Heart left ventricle (tissue), 13 donors: ENCODE data around the gene ASB2.

Source experiments
- CTCF ChIP-seq, 12 donors: fragments of 200-600 bp; sonication (generic) in 4 of 12; IDR thresholded peaks; one replicate each; pipeline versions ENCODE4 v1.5.0 to v1.8.0; 2018 to 2022; ENCODE audit warnings: antibody characterized with exemption in 12 of 12, mild to moderate bottlenecking in 5 of 12
- POLR2A ChIP-seq, 2 donors: fragments of 450-650 bp; IDR thresholded peaks; one replicate each; pipeline ENCODE4 v1.6.1; 2017; ENCODE audit warnings: antibody characterized with exemption in 2 of 2, mild to moderate bottlenecking in 2 of 2, moderate library complexity in 2 of 2
- donor health status: ischemic (EF 13 %, LVEDD 7.1; RV severe dilation, severe dysfunction).
- donor health status: DM: no; HTN: yes; CAD: no.
- donor health status: DM: no; HTN: no; CAD: no.
- donor health status: ischemic (EF 25% LVEDD 6.9; RV normal size, moderate dysfunction).
- donor health status: ischemic (EF 25% LVEDD 5.7; RV mildly dilated, moderate dysfunction).
- donor health status: ischemic (EF 35%, LVEDD 5.7; RV mildly dilated, moderate dysfunction).
- donor health status: nonischemic (EF 11% LVEDD 7.7; RV severe dilation, severe dysfunction).
- donor health status: DM: yes; HTN: yes; CAD: no.
- donor health status: PGD.
- donor health status: ischemic (EF 29% LVEDD 5.4; RV normal size, mild dysfunction).
- donor health status: nonischemic (EF 23%, LVEDD 6.1; RV moderate dilation, normal function).

- TF ChIP-seq CTCF (IDR thresholded peaks at IDR 0.05) (no peak), POLR2A (IDR thresholded peaks at IDR 0.05) (no peak)
Observed at GRCh38 chr14:93974299-93974698, 2.1 kb downstream of the ASB2 start.
